SK-N-SH treated with all-trans-retinoic acid at 6 μM for 48 hours (cell line): ENCODE measurements around the gene GEN1.

Experiments
- ATAC-seq: fragments of 200-7000 bp; cut with Tn5 transposase; 3 replicates; pipeline ENCODE4 v1.9.1; 2020; ENCODE audit warnings: mild to moderate bottlenecking, moderate library complexity
- ARNTL ChIP-seq: fragments of 450-650 bp; formaldehyde crosslinking; IDR thresholded peaks from 2 replicates; pipeline ENCODE4 v1.5.0; 2020; ENCODE audit warnings: low read depth, mild to moderate bottlenecking, moderate library complexity, borderline replicate concordance
- BACH2 ChIP-seq: fragments of 250-450 bp; sonication (Bioruptor Pico); IDR thresholded peaks from 2 replicates; pipeline ENCODE4 v1.9.0; 2021; ENCODE audit warnings: mild to moderate bottlenecking, borderline replicate concordance
- CSDC2 ChIP-seq: fragments of 250-450 bp; sonication (Bioruptor Pico); IDR thresholded peaks from 2 replicates; pipeline ENCODE4 v1.5.0; 2020; ENCODE audit warnings: mild to moderate bottlenecking, moderate library complexity
- ESRRG ChIP-seq: fragments of 250-450 bp; sonication (Bioruptor Pico); IDR thresholded peaks from 2 replicates; pipeline ENCODE4 v1.6.1; 2021; ENCODE audit warnings: mild to moderate bottlenecking
- GLIS3 ChIP-seq: fragments of 250-450 bp; sonication (Bioruptor Pico); IDR thresholded peaks from 2 replicates; pipeline ENCODE4 v1.5.0; 2020; ENCODE audit warnings: mild to moderate bottlenecking, moderate library complexity
- ISL1 ChIP-seq: fragments of 250-450 bp; sonication (Bioruptor Pico); IDR thresholded peaks from 2 replicates; pipeline ENCODE4 v2.1.2; 2022; ENCODE audit warnings: mild to moderate bottlenecking, moderate library complexity
- PPARA ChIP-seq: fragments of 250-450 bp; sonication (Bioruptor Pico); IDR thresholded peaks from 2 replicates; pipeline ENCODE4 v1.5.0; 2020; ENCODE audit warnings: mild to moderate bottlenecking, borderline replicate concordance
- RARB ChIP-seq: fragments of 250-450 bp; sonication (Bioruptor Pico); IDR thresholded peaks from 2 replicates; pipeline ENCODE4 v1.8.0; 2021; ENCODE audit warnings: mild to moderate bottlenecking, moderate library complexity
- SNAI2 ChIP-seq: fragments of 250-450 bp; sonication (Bioruptor Pico); IDR thresholded peaks from 2 replicates; pipeline ENCODE4 v1.5.0; 2020; ENCODE audit warnings: mild to moderate bottlenecking, moderate library complexity
- TCF4 ChIP-seq: fragments of 250-450 bp; sonication (Bioruptor Pico); IDR thresholded peaks from 2 replicates; pipeline ENCODE4 v1.8.0; 2021; ENCODE audit warnings: mild to moderate bottlenecking, moderate library complexity, borderline replicate concordance
- TOX ChIP-seq: fragments of 250-450 bp; sonication (Bioruptor Pico); IDR thresholded peaks from 2 replicates; pipeline ENCODE4 v1.8.0; 2021; ENCODE audit warnings: mild to moderate bottlenecking, moderate library complexity, borderline replicate concordance
- ZC3H10 ChIP-seq: fragments of 250-450 bp; sonication (Bioruptor Pico); IDR thresholded peaks from 2 replicates; pipeline ENCODE4 v1.5.1; 2021; ENCODE audit warnings: mild to moderate bottlenecking, moderate library complexity
- ZFP3 ChIP-seq: fragments of 250-450 bp; sonication (Bioruptor Pico); IDR thresholded peaks from 2 replicates; pipeline ENCODE4 v1.5.0; 2020; ENCODE audit warnings: mild to moderate bottlenecking, moderate library complexity
- ZFP30 ChIP-seq: fragments of 450-650 bp; formaldehyde crosslinking; IDR thresholded peaks from 2 replicates; pipeline ENCODE4 v1.5.0; 2022; ENCODE audit warnings: mild to moderate bottlenecking, moderate library complexity
- ZNF565 ChIP-seq: fragments of 450-650 bp; formaldehyde crosslinking; conservative IDR thresholded peaks from 2 replicates; pipeline ENCODE4 v1.5.0; 2020; ENCODE audit warnings: low read depth, mild to moderate bottlenecking, moderate library complexity
- ZNF70 ChIP-seq: fragments of 450-650 bp; formaldehyde crosslinking; IDR thresholded peaks from 2 replicates; pipeline ENCODE4 v1.5.0; 2020; ENCODE audit warnings: mild to moderate bottlenecking, moderate library complexity
- ZNF8 ChIP-seq: fragments of 450-650 bp; formaldehyde crosslinking; IDR thresholded peaks from 2 replicates; pipeline ENCODE4 v1.5.0; 2020; ENCODE audit warnings: mild to moderate bottlenecking, moderate library complexity
- TF ChIP-seq, protein P1 (sequence below): fragments of 250-450 bp; sonication (Bioruptor Pico); IDR thresholded peaks from 2 replicates; pipeline ENCODE4 v1.5.1; 2021; ENCODE audit warnings: mild to moderate bottlenecking, moderate library complexity
- TF ChIP-seq, protein P2 (sequence below): fragments of 250-450 bp; sonication (Bioruptor Pico); IDR thresholded peaks from 2 replicates; pipeline ENCODE4 v1.8.0; 2020; ENCODE audit warnings: mild to moderate bottlenecking, moderate library complexity, borderline replicate concordance
- TF ChIP-seq, protein P3 (sequence below): fragments of 250-450 bp; sonication (Bioruptor Pico); IDR thresholded peaks from 2 replicates; pipeline ENCODE4 v1.5.0; 2020; ENCODE audit warnings: mild to moderate bottlenecking, moderate library complexity
- TF ChIP-seq, protein P4 (sequence below): fragments of 250-450 bp; sonication (Bioruptor Pico); IDR thresholded peaks from 2 replicates; pipeline ENCODE4 v1.8.0; 2021; ENCODE audit warnings: low read depth, mild to moderate bottlenecking, moderate library complexity, borderline replicate concordance
- TF ChIP-seq, protein P5 (sequence below): fragments of 250-450 bp; sonication (Bioruptor Pico); IDR thresholded peaks from 2 replicates; pipeline ENCODE4 v1.5.1; 2020; ENCODE audit warnings: low read depth, mild to moderate bottlenecking, moderate library complexity

Gene GEN1

DNA sequence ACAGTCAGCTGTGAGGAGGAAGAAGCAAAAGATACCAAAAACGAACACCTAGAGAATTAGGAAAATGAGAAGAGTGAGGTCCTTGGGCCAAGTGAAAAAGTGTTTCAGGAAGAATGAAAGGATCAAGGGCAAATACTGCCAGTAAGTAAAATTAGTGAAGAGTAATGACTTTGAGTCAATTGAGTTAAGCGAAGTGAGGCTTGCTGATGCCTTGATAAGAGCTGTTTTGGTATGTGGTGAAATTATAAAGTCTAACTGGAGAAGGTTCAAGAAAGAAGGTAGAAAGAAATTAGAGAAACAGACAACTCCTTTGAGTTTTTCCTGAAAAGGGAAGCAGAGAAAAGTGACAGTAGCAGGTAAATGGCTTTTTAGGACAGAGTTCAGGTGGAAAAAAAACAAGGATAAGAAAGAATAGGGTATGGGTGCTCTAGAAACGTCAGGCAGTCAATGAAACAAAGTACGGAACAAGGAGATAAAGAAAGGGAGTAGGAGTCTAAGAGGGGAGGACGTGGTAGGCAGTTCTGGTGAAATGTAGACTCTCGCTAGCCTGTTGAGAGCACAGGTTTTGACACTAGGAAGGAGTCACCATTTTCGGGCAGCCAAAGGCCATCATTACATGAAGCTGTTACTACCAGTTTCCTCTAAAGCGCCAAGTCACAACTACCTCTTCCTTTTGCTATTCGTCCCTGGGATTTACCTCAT lies 43.2 kb upstream of the GEN1 start:
- no peak for ATAC-seq
- no peak for TF ChIP-seq SNAI2 (CRISPR knock-in tag)
- TF ChIP-seq, protein P1, sequence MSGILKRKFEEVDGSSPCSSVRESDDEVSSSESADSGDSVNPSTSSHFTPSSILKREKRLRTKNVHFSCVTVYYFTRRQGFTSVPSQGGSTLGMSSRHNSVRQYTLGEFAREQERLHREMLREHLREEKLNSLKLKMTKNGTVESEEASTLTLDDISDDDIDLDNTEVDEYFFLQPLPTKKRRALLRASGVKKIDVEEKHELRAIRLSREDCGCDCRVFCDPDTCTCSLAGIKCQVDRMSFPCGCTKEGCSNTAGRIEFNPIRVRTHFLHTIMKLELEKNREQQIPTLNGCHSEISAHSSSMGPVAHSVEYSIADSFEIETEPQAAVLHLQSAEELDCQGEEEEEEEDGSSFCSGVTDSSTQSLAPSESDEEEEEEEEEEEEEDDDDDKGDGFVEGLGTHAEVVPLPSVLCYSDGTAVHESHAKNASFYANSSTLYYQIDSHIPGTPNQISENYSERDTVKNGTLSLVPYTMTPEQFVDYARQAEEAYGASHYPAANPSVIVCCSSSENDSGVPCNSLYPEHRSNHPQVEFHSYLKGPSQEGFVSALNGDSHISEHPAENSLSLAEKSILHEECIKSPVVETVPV (CRISPR knock-in tag) = no peak
- no peak for TF ChIP-seq BACH2 (CRISPR knock-in tag)
- no peak for TF ChIP-seq ZFP30 (CRISPR knock-in tag)
- no peak for TF ChIP-seq ZC3H10
- no peak for TF ChIP-seq TCF4
- TF ChIP-seq, protein P2, sequence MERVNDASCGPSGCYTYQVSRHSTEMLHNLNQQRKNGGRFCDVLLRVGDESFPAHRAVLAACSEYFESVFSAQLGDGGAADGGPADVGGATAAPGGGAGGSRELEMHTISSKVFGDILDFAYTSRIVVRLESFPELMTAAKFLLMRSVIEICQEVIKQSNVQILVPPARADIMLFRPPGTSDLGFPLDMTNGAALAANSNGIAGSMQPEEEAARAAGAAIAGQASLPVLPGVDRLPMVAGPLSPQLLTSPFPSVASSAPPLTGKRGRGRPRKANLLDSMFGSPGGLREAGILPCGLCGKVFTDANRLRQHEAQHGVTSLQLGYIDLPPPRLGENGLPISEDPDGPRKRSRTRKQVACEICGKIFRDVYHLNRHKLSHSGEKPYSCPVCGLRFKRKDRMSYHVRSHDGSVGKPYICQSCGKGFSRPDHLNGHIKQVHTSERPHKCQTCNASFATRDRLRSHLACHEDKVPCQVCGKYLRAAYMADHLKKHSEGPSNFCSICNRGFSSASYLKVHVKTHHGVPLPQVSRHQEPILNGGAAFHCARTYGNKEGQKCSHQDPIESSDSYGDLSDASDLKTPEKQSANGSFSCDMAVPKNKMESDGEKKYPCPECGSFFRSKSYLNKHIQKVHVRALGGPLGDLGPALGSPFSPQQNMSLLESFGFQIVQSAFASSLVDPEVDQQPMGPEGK = no peak
- TF ChIP-seq ZFP3 (CRISPR knock-in tag) = no peak
- TF ChIP-seq, protein P3, sequence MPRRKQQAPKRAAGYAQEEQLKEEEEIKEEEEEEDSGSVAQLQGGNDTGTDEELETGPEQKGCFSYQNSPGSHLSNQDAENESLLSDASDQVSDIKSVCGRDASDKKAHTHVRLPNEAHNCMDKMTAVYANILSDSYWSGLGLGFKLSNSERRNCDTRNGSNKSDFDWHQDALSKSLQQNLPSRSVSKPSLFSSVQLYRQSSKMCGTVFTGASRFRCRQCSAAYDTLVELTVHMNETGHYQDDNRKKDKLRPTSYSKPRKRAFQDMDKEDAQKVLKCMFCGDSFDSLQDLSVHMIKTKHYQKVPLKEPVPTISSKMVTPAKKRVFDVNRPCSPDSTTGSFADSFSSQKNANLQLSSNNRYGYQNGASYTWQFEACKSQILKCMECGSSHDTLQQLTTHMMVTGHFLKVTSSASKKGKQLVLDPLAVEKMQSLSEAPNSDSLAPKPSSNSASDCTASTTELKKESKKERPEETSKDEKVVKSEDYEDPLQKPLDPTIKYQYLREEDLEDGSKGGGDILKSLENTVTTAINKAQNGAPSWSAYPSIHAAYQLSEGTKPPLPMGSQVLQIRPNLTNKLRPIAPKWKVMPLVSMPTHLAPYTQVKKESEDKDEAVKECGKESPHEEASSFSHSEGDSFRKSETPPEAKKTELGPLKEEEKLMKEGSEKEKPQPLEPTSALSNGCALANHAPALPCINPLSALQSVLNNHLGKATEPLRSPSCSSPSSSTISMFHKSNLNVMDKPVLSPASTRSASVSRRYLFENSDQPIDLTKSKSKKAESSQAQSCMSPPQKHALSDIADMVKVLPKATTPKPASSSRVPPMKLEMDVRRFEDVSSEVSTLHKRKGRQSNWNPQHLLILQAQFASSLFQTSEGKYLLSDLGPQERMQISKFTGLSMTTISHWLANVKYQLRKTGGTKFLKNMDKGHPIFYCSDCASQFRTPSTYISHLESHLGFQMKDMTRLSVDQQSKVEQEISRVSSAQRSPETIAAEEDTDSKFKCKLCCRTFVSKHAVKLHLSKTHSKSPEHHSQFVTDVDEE (CRISPR knock-in tag) = no peak
- TF ChIP-seq CSDC2 (CRISPR knock-in tag) = no peak
- TF ChIP-seq, protein P4, sequence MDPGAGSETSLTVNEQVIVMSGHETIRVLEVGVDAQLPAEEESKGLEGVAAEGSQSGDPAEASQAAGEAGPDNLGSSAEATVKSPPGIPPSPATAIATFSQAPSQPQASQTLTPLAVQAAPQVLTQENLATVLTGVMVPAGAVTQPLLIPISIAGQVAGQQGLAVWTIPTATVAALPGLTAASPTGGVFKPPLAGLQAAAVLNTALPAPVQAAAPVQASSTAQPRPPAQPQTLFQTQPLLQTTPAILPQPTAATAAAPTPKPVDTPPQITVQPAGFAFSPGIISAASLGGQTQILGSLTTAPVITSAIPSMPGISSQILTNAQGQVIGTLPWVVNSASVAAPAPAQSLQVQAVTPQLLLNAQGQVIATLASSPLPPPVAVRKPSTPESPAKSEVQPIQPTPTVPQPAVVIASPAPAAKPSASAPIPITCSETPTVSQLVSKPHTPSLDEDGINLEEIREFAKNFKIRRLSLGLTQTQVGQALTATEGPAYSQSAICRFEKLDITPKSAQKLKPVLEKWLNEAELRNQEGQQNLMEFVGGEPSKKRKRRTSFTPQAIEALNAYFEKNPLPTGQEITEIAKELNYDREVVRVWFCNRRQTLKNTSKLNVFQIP (CRISPR knock-in tag) = no peak
- no peak for TF ChIP-seq ZNF70
- TF ChIP-seq ZNF8 (CRISPR knock-in tag) = no peak
- TF ChIP-seq ESRRG (CRISPR knock-in tag) = no peak
- no peak for TF ChIP-seq ISL1 (CRISPR knock-in tag)
- TF ChIP-seq RARB (CRISPR knock-in tag) = no peak

DNA sequence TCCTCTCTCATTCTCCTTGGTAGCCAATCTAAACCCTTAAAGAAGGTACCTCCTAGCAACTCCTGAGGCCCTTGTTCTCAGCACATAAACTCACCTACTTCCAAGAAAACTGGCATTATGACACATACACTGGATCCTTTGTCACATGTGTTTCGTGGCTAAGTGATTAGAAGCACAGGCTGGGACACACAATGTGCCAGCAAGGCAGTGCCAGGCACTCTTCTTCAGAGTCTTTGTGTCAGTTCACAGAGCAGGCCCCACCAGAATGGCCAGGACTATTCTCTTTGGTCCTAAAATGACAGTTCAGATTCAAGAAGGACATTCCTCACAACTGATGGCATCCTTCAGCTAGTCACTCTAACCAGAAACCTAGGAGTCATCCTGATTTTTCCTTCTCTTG lies 40.6 kb upstream of the GEN1 start:
- no peak for ATAC-seq
- TF ChIP-seq ZFP3 (CRISPR knock-in tag) (no peak), TOX (CRISPR knock-in tag) (no peak), ZC3H10 (no peak), ZNF565 (CRISPR knock-in tag) (no peak), ISL1 (CRISPR knock-in tag) (no peak), TCF4 (no peak), BACH2 (CRISPR knock-in tag) (no peak), SNAI2 (CRISPR knock-in tag) (no peak), GLIS3 (CRISPR knock-in tag) (no peak), RARB (CRISPR knock-in tag) (no peak), PPARA (no peak), ZNF8 (CRISPR knock-in tag) (no peak), ARNTL (CRISPR knock-in tag) (no peak)
- TF ChIP-seq, protein P4 (CRISPR knock-in tag) = no peak
- TF ChIP-seq, protein P1 (CRISPR knock-in tag) = no peak
- TF ChIP-seq, protein P2 = no peak
- TF ChIP-seq, protein P5, sequence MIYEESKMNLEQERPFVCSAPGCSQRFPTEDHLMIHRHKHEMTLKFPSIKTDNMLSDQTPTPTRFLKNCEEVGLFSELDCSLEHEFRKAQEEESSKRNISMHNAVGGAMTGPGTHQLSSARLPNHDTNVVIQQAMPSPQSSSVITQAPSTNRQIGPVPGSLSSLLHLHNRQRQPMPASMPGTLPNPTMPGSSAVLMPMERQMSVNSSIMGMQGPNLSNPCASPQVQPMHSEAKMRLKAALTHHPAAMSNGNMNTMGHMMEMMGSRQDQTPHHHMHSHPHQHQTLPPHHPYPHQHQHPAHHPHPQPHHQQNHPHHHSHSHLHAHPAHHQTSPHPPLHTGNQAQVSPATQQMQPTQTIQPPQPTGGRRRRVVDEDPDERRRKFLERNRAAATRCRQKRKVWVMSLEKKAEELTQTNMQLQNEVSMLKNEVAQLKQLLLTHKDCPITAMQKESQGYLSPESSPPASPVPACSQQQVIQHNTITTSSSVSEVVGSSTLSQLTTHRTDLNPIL (CRISPR knock-in tag) = no peak
